Natural killer cell treated with Interleukin-12 subunit alpha and Interleukin-12 subunit beta and Interleukin-15 and Interleukin-18, amount 100 ng/mL, for 72 hours (primary cell): ENCODE measurements around the gene PAGE2. TPM values are rescaled to one million over a fixed set of nuclear protein-coding genes. Genes with fewer than 3 reads are reported as not detected.
"Not testable (repeated sequence)": the region's sequence is repeated elsewhere in the genome, so short reads cannot be mapped to it uniquely, and the experiment has no call there.

Experiments
- ATAC-seq, 2 donors: fragments of 150-1000 bp; cut with Tn5 transposase in 1 of 2; sonication (Bioruptor Pico), chemical (Tn5 transposase) in 1 of 2; 2 replicates each; pipeline ENCODE4 v1.10.0; 2021
- DNase-seq: peaks from one replicate; pipeline ENCODE4 v3.0.0; 2022; ENCODE audit warnings: low spot score
- H3K27ac Mint-ChIP-seq, 2 donors: 1 replicate in 1 of 2; 2 replicates in 1 of 2; pipeline ENCODE4 v1.8.0; 2022; ENCODE audit warnings: mixed read lengths in 2 of 2, mild to moderate bottlenecking in 1 of 2, moderate library complexity in 1 of 2
- H3K27me3 Mint-ChIP-seq, 2 donors: 1 replicate in 1 of 2; 2 replicates in 1 of 2; pipeline ENCODE4 v1.8.0; 2022; ENCODE audit warnings: mixed read lengths in 2 of 2
- H3K36me3 Mint-ChIP-seq: one replicate; pipeline ENCODE4 v1.8.0; 2022; ENCODE audit warnings: mixed read lengths
- H3K4me1 Mint-ChIP-seq, 2 donors: 1 replicate in 1 of 2; 2 replicates in 1 of 2; pipeline ENCODE4 v1.8.0; 2022; ENCODE audit warnings: low read depth in 2 of 2, mixed read lengths in 2 of 2, mild to moderate bottlenecking in 1 of 2
- H3K4me3 Mint-ChIP-seq: one replicate; pipeline ENCODE4 v1.8.0; 2022; ENCODE audit warnings: mixed read lengths
- H3K9me3 Mint-ChIP-seq: 2 replicates; pipeline ENCODE4 v1.8.0; 2022; ENCODE audit warnings: mixed read lengths
- total RNA-seq, 2 donors: library from RNA; stranded (reverse); gene quantifications; one replicate each; pipeline ENCODE4 v1.2.3, GENCODE V29; 2022

Gene PAGE2
- total RNA-seq, 2 donors from 2014 or later: not detected

GRCh38 chrX:55140800-55141199 lies 52.0 kb downstream of the PAGE2 start:
- H3K9me3 Mint-ChIP-seq, H3K4me3 Mint-ChIP-seq, H3K4me1 Mint-ChIP-seq, H3K27me3 Mint-ChIP-seq, ATAC-seq, DNase-seq, H3K27ac Mint-ChIP-seq, H3K36me3 Mint-ChIP-seq: not testable (repeated sequence)

Other genes with a start within 250 kb of the PAGE2 start
- 1 to 10 TPM; 2.1 to 3.0 TPM for gene TRO, start 168.2 kb upstream of the PAGE2 start, total RNA-seq
- under 1 TPM; 0.24 to 0.81 TPM for gene PFKFB1, start 94.8 kb upstream of the PAGE2 start, total RNA-seq
- 10 to 100 TPM; 24.1 to 34.1 TPM for gene APEX2, start 88.7 kb upstream of the PAGE2 start, total RNA-seq
- gene ALAS2, start 58.0 kb upstream of the PAGE2 start, total RNA-seq: not detected
- not detected for gene PAGE2B, start 14.0 kb upstream of the PAGE2 start, total RNA-seq
- not detected for gene PAGE5, start 131.3 kb downstream of the PAGE2 start, total RNA-seq
- not detected for gene PAGE3, start 175.9 kb downstream of the PAGE2 start, total RNA-seq